HepG2 (cell line): ENCODE measurements around the gene ADAMTS8. TPM values are rescaled to one million over a fixed set of nuclear protein-coding genes. Genes with fewer than 3 reads are reported as not detected.

Experiments used
- ATAC-seq: fragments of 200-7000 bp; cut with Tn5 transposase; 3 replicates; pipeline ENCODE4 v1.9.1; 2020; ENCODE audit warnings: mild to moderate bottlenecking, moderate library complexity
- BruUV-seq: library from RNA; stranded (reverse); fragments of 400-500 nt; replicated peaks from 2 replicates; lab custom pipeline; 2021; lab: Mats Ljungman, UMichigan
- CTCF ChIA-PET: fragments of 300-600 bp; formaldehyde crosslinking; extraction: SDS; loops from one replicate; lab custom pipeline; 2021; ENCODE audit warnings: low total read pairs, inconsistent platforms, low intra/inter-chr PET ratio; lab: Yijun Ruan, JAX
- POLR2A ChIA-PET: fragments of 350-600 bp; sonication (Branson Sonifier 250); formaldehyde crosslinking; loops from one replicate; lab custom pipeline; 2020; ENCODE audit warnings: antibody characterized with exemption, inconsistent platforms; lab: Yijun Ruan, JAX
- DNase-seq: peaks from one replicate; pipeline ENCODE4 v3.0.0-alpha.2; 2015; ENCODE audit warnings: low spot score
- FAIRE-seq: peaks from 3 replicates; lab custom pipeline; 2011; peaks lifted over from hg19 to GRCh38; lab: Jason Lieb, UNC
- H2AFZ ChIP-seq: one replicate; pipeline ENCODE4 v1.6.1; 2011; ENCODE audit warnings: low read length, inconsistent platforms
- H3K27ac ChIP-seq: fragments of 300-600 bp; 3 replicates; pipeline ENCODE4 v1.8.0; 2011; ENCODE audit warnings: mixed run types, mild to moderate bottlenecking, mixed read lengths, low read length, inconsistent platforms; ENCODE audit not compliant: insufficient read depth; ENCODE audit errors: extremely low read length
- H3K27me3 ChIP-seq, 2 experiments: fragments of 200-600 bp in 1 of 2; 2 replicates in 1 of 2; 3 replicates in 1 of 2; pipeline versions ENCODE4 v1.6.0 to v1.8.0; 2011; ENCODE audit warnings: low read length in 2 of 2, mild to moderate bottlenecking in 2 of 2, moderate library complexity in 2 of 2, inconsistent platforms in 1 of 2; ENCODE audit not compliant: insufficient read depth in 2 of 2, control insufficient read depth in 1 of 2
- H3K36me3 ChIP-seq, 2 experiments: fragments of 200-600 bp in 1 of 2; replicated peaks in 1 of 2; 2 replicates in 1 of 2; 3 replicates in 1 of 2; pipeline versions ENCODE4 v1.5.1 to v1.8.0; 2011; ENCODE audit warnings: low read length in 2 of 2, inconsistent platforms in 1 of 2; ENCODE audit not compliant: insufficient read depth in 2 of 2, control insufficient read depth in 1 of 2
- H3K4me1 ChIP-seq: 2 replicates; pipeline ENCODE4 v1.5.1; 2012; ENCODE audit warnings: low read length, inconsistent platforms; ENCODE audit not compliant: insufficient read depth
- H3K4me2 ChIP-seq: 2 replicates; pipeline ENCODE4 v1.6.0; 2011; ENCODE audit warnings: low read depth, low read length, inconsistent platforms
- H3K4me3 ChIP-seq, 3 experiments: fragments of 200-600 bp in 1 of 3; sonication (generic), shearing (Covaris generic) in 1 of 3; replicated peaks in 1 of 3; 2 replicates each; pipeline ENCODE4 v1.5.1; 2011 to 2016; ENCODE audit warnings: low read length in 3 of 3, inconsistent platforms in 2 of 3, low read depth in 2 of 3, mild to moderate bottlenecking in 2 of 3, control low read depth in 1 of 3, mixed read lengths in 1 of 3; ENCODE audit not compliant: insufficient read depth in 1 of 3
- H3K79me2 ChIP-seq: one replicate; pipeline ENCODE4 v1.6.1; 2011; ENCODE audit warnings: low read length, inconsistent platforms; ENCODE audit not compliant: insufficient read depth
- H3K9ac ChIP-seq: 2 replicates; pipeline ENCODE4 v1.6.0; 2011; ENCODE audit warnings: mild to moderate bottlenecking, low read depth, low read length, inconsistent platforms; ENCODE audit not compliant: insufficient read depth
- H3K9me3 ChIP-seq: 2 replicates; pipeline ENCODE4 v1.5.1; 2012; ENCODE audit warnings: mild to moderate bottlenecking, low read length
- H4K20me1 ChIP-seq: 2 replicates; pipeline ENCODE4 v1.6.0; 2011; ENCODE audit warnings: inconsistent platforms, mild to moderate bottlenecking, low read length, moderate library complexity; ENCODE audit not compliant: insufficient read depth
- CHD2 ChIP-seq: IDR thresholded peaks from 2 replicates; pipeline ENCODE4 v1.6.1; 2011; ENCODE audit warnings: low read depth, low read length, improper control_type of control experiment
- IRF1 ChIP-seq: sonication (generic); formaldehyde crosslinking; IDR thresholded peaks from 2 replicates; pipeline ENCODE4 v1.4.0; 2020; ENCODE audit warnings: low read depth, mild to moderate bottlenecking, missing genetic modification reagents
- KDM6A ChIP-seq: IDR thresholded peaks from 2 replicates; pipeline ENCODE4 v1.6.1; 2016; ENCODE audit warnings: low read depth
- ZNF350 ChIP-seq: sonication (generic); formaldehyde crosslinking; IDR thresholded peaks from 2 replicates; pipeline ENCODE4 v1.4.0; 2020; ENCODE audit warnings: mild to moderate bottlenecking, low read depth, missing genetic modification reagents, borderline replicate concordance
- ZNF431 ChIP-seq: sonication (generic); formaldehyde crosslinking; IDR thresholded peaks from 2 replicates; pipeline ENCODE4 v1.9.0; 2022; ENCODE audit warnings: missing genetic modification reagents, low read depth, mild to moderate bottlenecking, borderline replicate concordance
- ZNF468 ChIP-seq: sonication (generic); formaldehyde crosslinking; IDR thresholded peaks from 2 replicates; pipeline ENCODE4 v1.8.0; 2022; ENCODE audit warnings: mild to moderate bottlenecking, moderate library complexity, missing genetic modification reagents
- ZNF709 ChIP-seq: sonication (generic); formaldehyde crosslinking; IDR thresholded peaks from 2 replicates; pipeline ENCODE4 v1.5.0; 2020; ENCODE audit warnings: mild to moderate bottlenecking, missing genetic modification reagents
- WGBS: methylation state at CpG from one replicate; pipeline ENCODE4 v1.1.6; 2017; ENCODE audit warnings: low lambda C conversion rate; 5-methylcytosine and 5-hydroxymethylcytosine counted together
- in situ Hi-C: cut with HindIII; loops from 2 replicates; pipeline ENCODE4 v1.10.0; 2017; ENCODE audit warnings: low pct_unique_long_range_greater_than_20kb; ENCODE audit not compliant: extremely low pct_ligation_motif_present
- intact Hi-C: fragments of 100-400 bp; cut with micrococcal nuclease; formaldehyde crosslinking; loops from one replicate; pipeline ENCODE4 v1.10.0; 2022; ENCODE audit not compliant: unreplicated experiment
- polyA plus RNA-seq, 8 experiments: library from polyadenylated mRNA; depleted of rRNA in 3 of 8; stranded (reverse) in 7 of 8; unstranded in 1 of 8; fragments of >200 nt; fragmentation: Illumina TruSeq in 4 of 8; extraction: Trizol in 4 of 8; gene quantifications; 2 replicates each; pipeline versions ENCODE4 v1.2.1 to v1.2.3, GENCODE V29; 2011 to 2016; ENCODE audit warnings: low read depth in 4 of 8, missing spikeins in 1 of 8, mixed read lengths in 1 of 8; ENCODE audit not compliant: insufficient read depth in 1 of 8
- total RNA-seq, 5 experiments: library from RNA; depleted of rRNA; stranded (reverse); fragments of >200 nt; fragmentation: Illumina TruSeq; extraction: Trizol; gene quantifications; 2 replicates each; pipeline ENCODE4 v1.2.3, GENCODE V29; 2016; ENCODE audit warnings: low read depth in 1 of 5
- TF ChIP-seq, protein P1 (sequence below), 2 experiments: sonication (generic) in 1 of 2; formaldehyde crosslinking in 1 of 2; IDR thresholded peaks; 2 replicates each; pipeline versions ENCODE4 v1.6.1 to v1.9.0; 2014 to 2022; ENCODE audit warnings: antibody characterized with exemption in 1 of 2, borderline replicate concordance in 1 of 2, inconsistent platforms in 1 of 2, low read depth in 1 of 2, missing genetic modification reagents in 1 of 2
- TF ChIP-seq, protein P2 (sequence below): sonication (generic); formaldehyde crosslinking; IDR thresholded peaks from 2 replicates; pipeline ENCODE4 v1.4.0; 2020; ENCODE audit warnings: missing genetic modification reagents

ADAMTS8 gene
- total and polyA plus RNA-seq, 2 of the 13 experiments (the other 11 are each of a cell fraction or from before 2014, with no cell fraction given) = not detected

GRCh38 chr11:130402570-130402969 is 25.8 kb downstream of the ADAMTS8 start (continued):
- no peak for TF ChIP-seq ZNF709 (CRISPR knock-in tag)
- TF ChIP-seq ZNF468 (CRISPR knock-in tag) = no peak
- TF ChIP-seq, all 625 proteins: peak for 0

- Histone ChIP-seq H3K79me2 (no peaks in the 10 kb centered on the region), H4K20me1 (no peaks in the 10 kb centered on the region), H3K4me2 (no peak overlapping the region), H3K9me3 (no peaks in the 10 kb centered on the region), H3K36me3 (no peaks in the 10 kb centered on the region), H3K27me3 (peaks cover 5 to 44% of the 10 kb centered on the region in 2 experiments; a peak in 4 of 5 replicates), H3K9ac (no peak overlapping the region), H3K4me3 (no peak overlapping the region), H3K4me1 (no peaks in the 10 kb centered on the region), H2AFZ (no peak overlapping the region), H3K27ac (no peak overlapping the region)
- no peak for DNase-seq
- no peak for ATAC-seq
- in situ Hi-C loops = no loop called here
- intact Hi-C loops = no loop called here
- 43% methylated on average over 12 of the region's 13 CpGs for WGBS
- no peak for FAIRE-seq
- ChIA-PET CTCF (no interaction called here), POLR2A (no interaction called here)
- no TSS peak for BruUV-seq
- TF ChIP-seq KDM6A (CRISPR knock-in tag) = no peak
- no peak for TF ChIP-seq IRF1 (CRISPR knock-in tag)
- no peak for TF ChIP-seq ZNF350 (CRISPR knock-in tag)
- no peak for TF ChIP-seq CHD2
- TF ChIP-seq ZNF431 (CRISPR knock-in tag) = no peak
- TF ChIP-seq, protein P1, sequence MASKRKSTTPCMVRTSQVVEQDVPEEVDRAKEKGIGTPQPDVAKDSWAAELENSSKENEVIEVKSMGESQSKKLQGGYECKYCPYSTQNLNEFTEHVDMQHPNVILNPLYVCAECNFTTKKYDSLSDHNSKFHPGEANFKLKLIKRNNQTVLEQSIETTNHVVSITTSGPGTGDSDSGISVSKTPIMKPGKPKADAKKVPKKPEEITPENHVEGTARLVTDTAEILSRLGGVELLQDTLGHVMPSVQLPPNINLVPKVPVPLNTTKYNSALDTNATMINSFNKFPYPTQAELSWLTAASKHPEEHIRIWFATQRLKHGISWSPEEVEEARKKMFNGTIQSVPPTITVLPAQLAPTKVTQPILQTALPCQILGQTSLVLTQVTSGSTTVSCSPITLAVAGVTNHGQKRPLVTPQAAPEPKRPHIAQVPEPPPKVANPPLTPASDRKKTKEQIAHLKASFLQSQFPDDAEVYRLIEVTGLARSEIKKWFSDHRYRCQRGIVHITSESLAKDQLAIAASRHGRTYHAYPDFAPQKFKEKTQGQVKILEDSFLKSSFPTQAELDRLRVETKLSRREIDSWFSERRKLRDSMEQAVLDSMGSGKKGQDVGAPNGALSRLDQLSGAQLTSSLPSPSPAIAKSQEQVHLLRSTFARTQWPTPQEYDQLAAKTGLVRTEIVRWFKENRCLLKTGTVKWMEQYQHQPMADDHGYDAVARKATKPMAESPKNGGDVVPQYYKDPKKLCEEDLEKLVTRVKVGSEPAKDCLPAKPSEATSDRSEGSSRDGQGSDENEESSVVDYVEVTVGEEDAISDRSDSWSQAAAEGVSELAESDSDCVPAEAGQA (IDR thresholded peaks at IDR 0.05; ENCODE audit: low read depth) = no peak
- TF ChIP-seq, protein P1 (CRISPR knock-in tag; IDR thresholded peaks at IDR 0.05; ENCODE audit: borderline replicate concordance) = no peak
- TF ChIP-seq, protein P2, sequence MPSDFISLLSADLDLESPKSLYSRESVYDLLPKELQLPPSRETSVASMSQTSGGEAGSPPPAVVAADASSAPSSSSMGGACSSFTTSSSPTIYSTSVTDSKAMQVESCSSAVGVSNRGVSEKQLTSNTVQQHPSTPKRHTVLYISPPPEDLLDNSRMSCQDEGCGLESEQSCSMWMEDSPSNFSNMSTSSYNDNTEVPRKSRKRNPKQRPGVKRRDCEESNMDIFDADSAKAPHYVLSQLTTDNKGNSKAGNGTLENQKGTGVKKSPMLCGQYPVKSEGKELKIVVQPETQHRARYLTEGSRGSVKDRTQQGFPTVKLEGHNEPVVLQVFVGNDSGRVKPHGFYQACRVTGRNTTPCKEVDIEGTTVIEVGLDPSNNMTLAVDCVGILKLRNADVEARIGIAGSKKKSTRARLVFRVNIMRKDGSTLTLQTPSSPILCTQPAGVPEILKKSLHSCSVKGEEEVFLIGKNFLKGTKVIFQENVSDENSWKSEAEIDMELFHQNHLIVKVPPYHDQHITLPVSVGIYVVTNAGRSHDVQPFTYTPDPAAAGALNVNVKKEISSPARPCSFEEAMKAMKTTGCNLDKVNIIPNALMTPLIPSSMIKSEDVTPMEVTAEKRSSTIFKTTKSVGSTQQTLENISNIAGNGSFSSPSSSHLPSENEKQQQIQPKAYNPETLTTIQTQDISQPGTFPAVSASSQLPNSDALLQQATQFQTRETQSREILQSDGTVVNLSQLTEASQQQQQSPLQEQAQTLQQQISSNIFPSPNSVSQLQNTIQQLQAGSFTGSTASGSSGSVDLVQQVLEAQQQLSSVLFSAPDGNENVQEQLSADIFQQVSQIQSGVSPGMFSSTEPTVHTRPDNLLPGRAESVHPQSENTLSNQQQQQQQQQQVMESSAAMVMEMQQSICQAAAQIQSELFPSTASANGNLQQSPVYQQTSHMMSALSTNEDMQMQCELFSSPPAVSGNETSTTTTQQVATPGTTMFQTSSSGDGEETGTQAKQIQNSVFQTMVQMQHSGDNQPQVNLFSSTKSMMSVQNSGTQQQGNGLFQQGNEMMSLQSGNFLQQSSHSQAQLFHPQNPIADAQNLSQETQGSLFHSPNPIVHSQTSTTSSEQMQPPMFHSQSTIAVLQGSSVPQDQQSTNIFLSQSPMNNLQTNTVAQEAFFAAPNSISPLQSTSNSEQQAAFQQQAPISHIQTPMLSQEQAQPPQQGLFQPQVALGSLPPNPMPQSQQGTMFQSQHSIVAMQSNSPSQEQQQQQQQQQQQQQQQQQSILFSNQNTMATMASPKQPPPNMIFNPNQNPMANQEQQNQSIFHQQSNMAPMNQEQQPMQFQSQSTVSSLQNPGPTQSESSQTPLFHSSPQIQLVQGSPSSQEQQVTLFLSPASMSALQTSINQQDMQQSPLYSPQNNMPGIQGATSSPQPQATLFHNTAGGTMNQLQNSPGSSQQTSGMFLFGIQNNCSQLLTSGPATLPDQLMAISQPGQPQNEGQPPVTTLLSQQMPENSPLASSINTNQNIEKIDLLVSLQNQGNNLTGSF (CRISPR knock-in tag) = no peak
Observed at GRCh38 chr11:130400781-130401483, 27.5 kb downstream of the ADAMTS8 start.
